IPS DF 4.7 (cell line): ENCODE data around the gene CACNA1G.

Experiments used
- DNase-seq: peaks from one replicate; pipeline ENCODE4 v3.0.0-alpha.2; 2013; ENCODE audit warnings: low spot score; ENCODE audit errors: extremely low read depth

Gene CACNA1G

DNA sequence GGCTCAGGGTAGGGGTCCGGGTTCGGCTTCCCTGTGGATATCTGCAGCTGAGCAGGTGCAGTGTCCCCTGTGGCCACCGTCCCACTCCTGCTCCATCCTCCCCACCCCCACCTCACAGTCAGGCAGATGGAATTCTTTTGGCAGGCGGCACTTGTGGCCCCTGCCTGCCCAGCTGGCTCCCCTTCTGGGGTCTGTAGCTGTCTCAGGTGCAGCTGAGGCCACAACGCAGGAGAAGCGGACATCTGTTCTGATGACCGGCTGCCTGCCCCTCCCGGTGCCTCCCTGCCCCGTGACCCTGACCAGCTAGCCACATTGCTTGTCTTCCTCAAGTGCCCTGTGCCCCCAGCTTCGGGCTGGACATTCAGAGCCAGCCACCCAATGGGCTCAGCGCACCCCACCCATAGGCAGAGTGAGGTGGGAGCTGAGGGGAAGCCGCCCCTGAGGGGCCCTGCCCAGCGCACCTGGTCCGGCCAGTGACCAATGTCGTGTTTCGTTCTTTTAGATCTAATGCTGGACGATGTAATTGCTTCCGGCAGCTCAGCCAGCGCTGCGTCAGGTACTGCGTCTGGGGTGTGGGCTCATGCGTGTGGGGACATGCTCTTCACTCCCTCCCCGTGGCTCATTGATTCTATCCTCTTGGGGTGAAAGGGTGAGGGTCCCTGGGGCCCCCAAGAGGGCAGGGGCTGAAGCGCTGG, 49.0 kb downstream of the CACNA1G start:
- no peak for DNase-seq

DNA sequence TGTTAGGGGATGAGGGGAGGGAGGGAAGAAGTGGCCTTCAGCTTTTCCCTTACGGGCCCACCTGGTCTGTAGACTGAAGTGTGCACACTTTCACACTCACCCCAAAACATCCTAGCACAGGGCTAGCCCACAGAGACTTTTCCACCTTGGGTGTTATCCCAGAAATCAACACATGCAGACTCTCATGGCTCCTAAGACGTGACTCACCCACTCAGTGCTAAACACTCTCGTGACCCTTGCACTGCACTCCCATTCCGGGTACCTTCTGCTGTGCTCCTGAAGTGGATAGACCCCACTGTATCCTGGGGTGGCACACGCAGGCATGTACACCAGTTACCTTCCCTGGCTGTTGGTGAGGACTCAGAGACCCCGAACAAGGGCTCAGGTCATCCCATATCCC, 51.1 kb downstream of the CACNA1G start:
- DNase-seq, result no peak

DNA sequence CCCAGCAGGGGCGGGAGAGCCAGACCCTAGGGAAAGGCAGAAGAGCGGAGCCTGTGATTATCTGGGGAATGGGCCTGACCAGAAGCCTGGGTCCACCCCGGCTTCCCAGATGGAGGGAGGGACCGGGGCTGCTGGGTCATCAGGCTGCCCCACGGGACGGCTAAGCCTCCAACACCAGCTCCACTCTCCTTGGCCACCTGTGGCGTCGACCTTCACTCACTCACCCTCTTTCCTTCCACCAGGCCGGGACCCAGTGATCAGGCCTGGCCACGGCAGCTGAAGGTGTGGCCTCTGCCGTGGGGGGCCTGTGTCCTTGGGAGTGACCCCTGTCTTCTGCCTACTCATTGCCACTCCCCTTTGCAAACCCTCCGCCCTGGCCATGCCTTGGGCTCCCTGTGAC, 51.8 kb downstream of the CACNA1G start:
- no peak for DNase-seq

DNA sequence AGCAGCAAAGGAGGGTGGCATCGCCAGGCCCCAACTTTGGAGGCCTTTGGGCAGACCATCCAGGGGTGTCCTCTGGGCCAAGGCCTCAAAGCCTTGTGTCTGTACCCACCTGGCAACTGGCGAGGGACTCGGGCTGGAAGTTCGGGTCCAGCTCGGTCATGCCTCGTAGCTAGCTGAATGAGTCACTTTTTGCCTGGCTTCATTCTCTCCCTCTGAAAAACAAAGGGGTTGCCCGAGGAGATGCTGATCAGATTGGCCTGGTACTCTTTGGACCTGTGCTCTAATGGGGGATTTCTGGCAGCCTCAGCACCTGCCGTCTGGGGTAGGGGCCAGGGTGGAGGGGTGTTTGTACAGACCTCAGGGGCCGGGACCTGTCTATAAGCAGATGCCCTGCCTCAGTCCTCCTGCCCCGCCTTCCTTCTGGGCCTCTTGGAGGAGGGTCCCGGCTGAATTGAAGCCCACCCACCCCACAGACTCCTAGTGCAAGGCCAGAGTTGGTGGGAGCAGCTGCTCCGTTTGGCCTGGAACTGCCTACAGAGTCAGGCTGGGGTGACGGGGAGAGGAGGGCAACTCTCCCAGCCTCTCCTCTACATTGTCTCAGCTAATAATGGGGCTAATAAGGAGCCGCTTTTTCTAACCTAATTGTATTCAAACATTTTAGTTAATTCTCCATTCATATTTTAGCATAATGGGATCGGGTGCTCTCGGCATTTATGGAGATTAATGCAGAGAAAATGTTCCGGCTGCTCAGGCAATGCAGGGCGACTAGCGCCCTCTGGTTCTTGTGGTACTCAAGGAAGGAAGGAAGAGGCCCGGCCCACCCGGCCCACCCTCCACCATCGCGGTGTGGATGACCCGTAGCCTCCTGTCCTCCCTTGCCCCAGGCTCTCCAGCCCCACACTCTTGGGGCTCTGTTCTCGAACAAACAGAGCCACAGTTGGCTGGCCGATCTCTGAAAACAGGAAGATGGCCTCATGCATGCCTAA, 52.8 kb downstream of the CACNA1G start:
- DNase-seq, result no peak

DNA sequence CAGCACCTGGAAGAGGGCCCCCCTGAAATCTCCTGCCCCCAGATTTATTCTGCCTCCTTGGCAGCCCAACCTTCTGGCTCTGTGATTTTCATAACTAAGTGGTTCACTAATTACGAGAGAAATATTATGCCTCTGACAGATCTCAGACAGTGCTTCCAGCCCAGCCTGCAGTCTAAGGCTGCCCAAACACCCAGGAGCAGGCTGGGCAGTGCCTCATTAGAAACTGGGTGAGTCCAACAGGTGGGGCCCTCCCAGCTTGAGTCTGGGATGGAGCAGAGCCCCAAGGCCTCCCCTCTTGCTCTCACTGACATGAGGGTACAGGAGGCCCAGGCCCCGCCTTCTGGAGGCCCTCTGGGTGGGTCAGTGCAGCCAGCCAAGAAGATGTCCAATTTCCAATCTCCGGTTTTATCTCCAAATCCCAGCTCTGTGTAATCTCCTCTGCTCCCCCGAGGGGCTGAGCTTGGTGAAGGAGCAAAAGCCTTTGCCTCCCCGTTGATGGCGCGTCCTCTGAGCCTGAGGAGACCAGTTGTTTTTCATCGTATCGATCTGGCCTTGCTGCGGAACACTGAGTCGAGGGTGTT, 54.0 kb downstream of the CACNA1G start:
- DNase-seq, result no peak

DNA sequence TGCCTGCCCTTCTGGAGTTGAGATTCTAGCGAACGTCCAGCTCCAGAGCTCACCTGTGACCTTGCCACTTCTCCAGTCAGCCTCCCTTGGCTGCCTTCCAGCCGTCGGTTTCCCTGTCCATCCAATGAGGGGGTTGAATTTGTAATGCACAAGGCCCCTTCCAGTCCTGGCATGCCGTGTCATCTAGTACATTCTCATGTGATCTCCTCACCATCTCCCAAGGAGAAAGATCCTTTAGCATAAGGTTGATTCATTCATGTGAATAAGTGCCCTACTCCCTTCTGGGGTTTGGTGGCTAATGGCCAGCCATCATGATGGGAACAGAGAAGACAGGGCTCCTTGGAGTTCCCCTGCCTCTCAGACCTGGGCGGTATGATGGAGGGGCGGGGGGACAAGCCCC, 55.3 kb downstream of the CACNA1G start:
- no peak for DNase-seq

DNA sequence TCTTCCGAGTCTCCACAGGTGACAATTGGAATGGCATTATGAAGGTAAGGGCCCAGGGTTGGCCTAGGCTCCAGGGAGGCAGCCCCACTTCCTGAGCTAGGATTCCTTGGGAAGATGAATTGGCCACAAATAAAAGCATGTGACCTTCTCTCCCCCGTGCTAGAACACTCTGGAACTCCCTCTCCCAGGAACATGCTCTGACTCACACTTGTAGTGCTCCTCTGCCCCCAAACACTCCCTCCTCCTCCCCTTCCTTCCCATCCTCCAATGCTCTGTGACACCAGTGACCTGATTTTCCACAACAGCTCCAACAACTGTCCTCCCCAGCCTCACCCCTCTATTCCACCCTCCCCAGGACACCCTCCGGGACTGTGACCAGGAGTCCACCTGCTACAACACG, 57.8 kb downstream of the CACNA1G start:
- DNase-seq, result no peak

DNA sequence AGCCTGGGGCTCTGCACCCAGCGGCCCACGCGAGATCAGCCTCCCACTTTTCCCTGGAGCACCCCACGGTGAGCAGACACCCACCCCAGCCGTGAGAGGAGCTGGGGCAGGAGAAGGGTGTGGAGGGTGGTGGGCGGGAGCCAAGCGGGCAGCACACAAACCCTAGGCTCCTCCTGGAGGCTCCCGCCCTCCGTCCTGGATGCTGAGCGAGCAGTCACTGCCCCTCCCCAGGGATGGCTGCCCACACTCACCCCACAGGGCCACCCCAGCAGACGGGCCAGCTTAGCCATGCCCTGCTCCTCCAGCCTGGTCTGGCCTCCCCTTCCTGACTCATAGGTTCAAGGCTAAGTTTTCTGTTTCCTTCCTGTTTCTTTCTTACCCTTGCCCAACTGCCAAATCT, 58.4 kb downstream of the CACNA1G start:
- no peak for DNase-seq

DNA sequence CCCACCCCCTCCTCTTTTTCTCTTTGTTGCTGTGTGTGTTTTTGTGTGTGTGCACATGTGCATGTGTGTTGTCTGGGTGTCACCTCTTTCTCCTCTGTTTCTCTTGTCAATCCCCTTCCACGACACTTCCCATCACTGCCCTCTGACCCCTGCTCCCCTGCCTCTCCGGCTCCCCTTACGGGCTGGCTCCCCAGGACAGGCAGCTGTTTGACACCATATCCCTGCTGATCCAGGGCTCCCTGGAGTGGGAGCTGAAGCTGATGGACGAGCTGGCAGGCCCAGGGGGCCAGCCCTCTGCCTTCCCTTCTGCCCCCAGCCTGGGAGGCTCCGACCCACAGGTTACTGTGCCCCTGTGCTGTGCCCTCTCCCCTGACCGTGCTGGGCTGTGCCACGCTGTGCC, 59.0 kb downstream of the CACNA1G start:
- DNase-seq, result no peak

DNA sequence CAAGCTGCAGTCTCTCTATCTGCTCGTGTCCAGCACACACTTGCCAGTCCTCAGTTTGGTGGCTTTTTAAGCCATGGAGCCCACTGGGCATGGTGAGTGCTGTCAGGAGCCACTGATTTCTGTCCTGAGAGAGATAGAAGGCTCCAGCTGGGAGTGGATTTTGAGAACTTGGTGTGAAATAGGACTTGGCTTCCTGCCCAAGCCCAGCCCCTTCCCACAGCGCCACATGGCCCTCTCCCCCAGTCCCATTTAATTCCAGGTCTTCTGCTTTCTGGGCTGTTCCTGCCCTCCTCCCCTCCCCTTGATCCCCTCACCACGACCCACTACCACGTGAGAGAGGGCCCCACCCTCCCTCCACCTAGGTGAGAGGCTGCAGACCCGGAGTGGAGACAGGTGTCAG, 59.7 kb downstream of the CACNA1G start:
- no peak for DNase-seq

DNA sequence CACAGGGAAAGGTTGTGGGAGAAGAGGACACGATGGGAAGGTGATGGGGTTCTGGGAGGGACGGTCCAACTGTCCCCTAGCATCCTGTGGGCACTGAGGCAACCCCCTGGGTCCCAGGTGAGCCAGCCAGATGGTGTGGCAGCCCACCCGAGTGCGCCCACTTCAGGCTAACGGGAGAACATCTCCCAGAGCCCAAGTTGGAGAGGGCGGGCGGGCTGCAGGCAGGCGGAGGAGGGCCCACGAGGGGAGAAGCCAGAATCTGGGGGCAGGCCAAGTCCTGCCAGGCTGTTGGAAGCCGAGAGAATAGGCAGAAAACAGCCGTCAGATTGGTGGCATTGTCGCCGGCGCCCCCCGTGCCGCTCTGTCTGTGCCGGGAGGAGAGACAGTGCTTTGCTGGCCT, 60.3 kb downstream of the CACNA1G start:
- DNase-seq, result no peak

DNA sequence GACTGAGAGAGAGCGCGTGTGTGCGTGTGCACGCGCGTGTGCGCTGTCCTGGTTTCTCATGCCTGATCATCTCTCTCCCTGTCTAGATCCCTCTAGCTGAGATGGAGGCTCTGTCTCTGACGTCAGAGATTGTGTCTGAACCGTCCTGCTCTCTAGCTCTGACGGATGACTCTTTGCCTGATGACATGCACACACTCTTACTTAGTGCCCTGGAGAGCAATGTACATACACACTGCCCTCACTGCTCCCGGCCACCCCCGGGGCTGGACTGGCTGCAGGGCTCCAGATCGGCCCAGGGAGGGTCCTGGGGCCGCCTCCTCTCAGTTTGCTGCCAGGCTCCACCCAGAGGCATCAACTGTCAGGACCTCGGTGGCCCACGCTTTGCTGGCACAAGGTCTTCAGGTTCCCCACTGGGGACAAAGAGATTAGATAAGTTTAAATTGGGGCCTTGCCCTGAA, 61.1 kb downstream of the CACNA1G start:
- no peak for DNase-seq

DNA sequence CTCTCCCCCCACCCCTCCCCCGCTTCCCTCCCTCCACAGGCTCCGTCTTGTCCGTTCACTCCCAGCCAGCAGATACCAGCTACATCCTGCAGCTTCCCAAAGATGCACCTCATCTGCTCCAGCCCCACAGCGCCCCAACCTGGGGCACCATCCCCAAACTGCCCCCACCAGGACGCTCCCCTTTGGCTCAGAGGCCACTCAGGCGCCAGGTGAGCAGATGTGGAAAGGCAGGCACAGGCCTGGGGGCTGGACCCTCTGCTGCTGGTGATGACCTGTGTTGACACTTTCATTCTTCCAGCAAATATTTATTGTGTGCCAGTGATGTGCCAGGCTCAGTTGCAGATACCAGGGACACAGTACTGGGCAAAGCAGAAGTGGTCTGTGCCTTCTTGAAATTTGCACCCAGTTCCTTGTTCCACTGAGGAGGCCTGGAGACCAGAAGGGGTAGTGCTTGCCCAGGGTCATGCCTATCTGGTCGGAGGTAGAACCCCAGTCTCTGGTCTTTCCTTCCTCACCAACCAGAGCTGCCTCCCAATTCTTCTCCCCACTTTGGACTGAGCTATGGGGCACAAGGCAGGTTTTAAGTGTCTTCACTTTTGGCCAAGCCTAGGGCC, 63.9 kb downstream of the CACNA1G start:
- DNase-seq, result no peak

DNA sequence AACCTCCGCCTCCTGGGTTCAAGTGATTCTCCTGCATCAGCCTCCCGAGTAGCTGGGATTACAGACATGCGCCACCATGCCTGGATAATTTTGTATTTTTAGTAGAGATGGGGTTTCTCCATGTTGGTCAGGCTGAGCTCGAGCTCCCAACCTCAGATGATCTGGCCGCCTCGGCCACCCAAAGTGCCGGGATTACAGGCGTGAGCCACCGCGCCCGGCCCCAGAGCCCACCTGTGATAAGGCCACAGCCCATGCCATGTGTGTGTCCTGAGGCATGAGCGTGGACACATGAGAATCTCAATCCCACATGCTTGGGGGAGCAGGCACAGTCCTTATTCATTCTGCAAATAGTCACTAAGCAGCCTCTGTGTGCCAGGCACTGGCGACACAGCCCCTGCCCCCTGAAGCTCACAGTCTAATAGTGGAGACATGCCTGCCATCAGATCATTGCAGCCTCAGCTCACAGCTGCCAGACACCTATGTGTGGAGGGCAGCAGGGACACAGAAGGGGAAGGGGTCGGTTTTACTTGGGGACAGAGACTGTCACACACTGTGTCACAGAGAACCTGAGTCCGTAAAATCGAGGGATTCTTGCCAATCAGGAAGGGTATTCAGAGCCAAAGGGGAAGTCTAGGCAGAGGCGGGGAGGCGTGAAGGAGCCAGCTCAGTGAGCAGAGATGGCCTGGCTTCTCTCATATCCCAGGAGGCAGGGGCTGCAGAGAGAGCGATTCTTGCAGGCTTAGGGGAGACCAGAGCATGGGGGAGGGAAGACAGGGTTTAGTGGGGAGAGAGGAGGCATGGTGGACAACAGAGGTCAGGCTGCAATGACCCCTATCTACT, 64.7 kb downstream of the CACNA1G start:
- DNase-seq, result no peak

DNA sequence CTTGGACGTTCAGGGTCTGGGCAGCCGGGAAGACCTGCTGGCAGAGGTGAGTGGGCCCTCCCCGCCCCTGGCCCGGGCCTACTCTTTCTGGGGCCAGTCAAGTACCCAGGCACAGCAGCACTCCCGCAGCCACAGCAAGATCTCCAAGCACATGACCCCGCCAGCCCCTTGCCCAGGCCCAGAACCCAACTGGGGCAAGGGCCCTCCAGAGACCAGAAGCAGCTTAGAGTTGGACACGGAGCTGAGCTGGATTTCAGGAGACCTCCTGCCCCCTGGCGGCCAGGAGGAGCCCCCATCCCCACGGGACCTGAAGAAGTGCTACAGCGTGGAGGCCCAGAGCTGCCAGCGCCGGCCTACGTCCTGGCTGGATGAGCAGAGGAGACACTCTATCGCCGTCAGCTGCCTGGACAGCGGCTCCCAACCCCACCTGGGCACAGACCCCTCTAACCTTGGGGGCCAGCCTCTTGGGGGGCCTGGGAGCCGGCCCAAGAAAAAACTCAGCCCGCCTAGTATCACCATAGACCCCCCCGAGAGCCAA, 65.6 kb downstream of the CACNA1G start:
- no peak for DNase-seq

DNA sequence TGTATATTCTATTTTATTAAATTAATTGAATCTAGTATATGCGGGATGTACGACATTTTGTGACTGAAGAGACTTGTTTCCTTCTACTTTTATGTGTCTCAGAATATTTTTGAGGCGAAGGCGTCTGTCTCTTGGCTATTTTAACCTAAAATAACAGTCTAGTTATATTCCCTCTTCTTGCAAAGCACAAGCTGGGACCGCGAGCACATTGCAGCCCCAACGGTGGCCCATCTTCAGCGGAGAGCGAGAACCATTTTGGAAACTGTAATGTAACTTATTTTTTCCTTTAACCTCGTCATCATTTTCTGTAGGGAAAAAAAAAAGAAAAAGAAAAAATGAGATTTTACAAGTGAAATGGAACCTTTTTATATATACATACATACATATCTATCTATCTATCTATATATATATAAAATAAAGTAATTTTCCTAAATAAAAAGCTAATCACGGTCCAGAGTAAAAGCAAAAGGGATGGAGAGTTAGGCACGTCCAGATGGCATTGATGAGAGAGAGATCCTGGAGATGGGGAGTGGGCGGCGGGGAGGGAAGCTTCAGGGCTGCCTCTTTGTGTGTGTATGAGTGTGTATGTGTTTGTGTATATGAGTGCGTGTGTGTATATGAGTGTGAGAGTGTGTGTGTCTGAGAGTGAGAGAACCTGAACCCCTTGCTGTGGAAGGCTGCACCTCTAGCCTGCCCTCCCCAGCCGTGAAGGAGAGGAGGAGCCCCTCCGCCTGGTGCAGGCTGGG, 66.7 kb downstream of the CACNA1G start:
- DNase-seq, result no peak

DNA sequence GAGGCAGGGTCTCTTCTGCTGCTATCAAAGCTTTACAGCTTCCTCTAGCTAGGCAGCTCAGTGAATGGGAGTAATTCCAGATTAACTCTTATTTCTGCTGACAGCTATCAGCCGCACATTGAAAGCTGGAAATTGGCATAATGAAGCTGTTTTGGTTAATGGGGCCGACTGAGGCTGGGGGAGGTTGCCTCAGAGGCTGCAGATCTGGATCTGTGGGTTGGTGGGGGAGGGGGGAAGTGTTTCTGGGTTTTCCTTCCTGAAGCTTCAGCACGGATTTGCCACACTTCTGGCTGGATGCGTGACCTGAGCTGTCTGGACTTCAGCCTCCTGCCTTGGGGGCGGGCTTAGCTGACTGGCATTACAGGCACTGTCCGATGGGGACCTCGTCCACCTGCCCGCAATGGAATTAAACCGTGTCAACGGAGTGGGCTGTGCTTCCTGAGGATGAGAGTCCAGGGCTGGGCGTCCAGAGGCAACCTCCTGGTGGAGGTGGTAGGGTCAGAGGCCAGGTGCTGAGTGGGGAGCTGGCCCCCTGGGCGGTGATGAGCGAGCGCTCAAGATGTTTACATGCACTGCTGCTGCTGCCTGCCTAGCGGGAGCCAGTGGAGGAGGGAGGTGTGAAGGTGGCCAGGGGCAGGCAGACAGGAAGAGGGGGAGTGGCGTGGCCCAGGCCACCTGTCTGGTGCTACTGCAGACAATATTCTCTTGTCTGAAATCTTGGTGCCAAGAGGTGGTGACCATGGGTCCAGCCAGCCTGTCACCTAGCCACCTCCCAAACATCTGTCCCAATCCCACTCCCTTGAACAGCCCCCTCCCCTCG, 67.5 kb downstream of the CACNA1G start:
- DNase-seq, result no peak

DNA sequence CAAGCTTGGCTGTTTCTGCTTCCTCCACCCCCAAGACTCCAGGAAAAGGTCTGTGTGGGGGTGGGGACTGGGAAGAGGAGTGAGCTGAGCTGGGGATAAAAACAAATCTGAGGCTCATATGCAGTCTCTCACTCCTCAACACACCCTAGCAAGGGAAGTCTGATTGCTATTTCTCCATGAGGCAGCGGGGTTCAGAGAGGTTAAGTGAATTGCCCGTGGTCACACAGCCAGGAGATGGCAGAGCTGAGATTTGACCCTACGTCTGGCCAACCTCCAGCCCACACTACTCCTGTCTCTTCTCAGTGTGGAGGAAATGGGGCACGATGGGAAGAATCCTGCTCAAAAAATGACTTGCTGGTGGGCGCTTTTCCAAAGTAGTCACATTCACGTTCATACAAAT, 69.4 kb downstream of the CACNA1G start:
- no peak for DNase-seq
